ENCODE data around the gene GIGYF1.

- no peak for TF ChIP-seq CTCF (IDR thresholded peaks at IDR 0.05; ENCODE audit: poor library complexity)
- no peak for TF ChIP-seq EZH2 (IDR thresholded peaks at IDR 0.05; ENCODE audit: borderline replicate concordance)
- no peak for TF ChIP-seq EZH2phosphoT487 (IDR thresholded peaks at IDR 0.05; ENCODE audit: low read depth, severe bottlenecking, unreplicated experiment)
Measured at GRCh38 chr7:100674411-100675104, 19.5 kb downstream of the GIGYF1 start.

All from hepatocyte (in vitro differentiated cells).